Panc1 (cell line): Measurements from ENCODE around the gene HIPK4. TPM values are rescaled to one million over a fixed set of nuclear protein-coding genes. Genes with fewer than 3 reads are reported as not detected.
A peak's percentile ranks its signal among the peaks of the same experiment; 100 is the strongest.

Experiments
- ATAC-seq: fragments of 200-7000 bp; cut with Tn5 transposase; 2 replicates; pipeline ENCODE4 v1.9.1; 2020; ENCODE audit warnings: mild to moderate bottlenecking, moderate library complexity
- BruUV-seq: library from RNA; stranded (reverse); fragments of 400-500 nt; replicated peaks from 2 replicates; lab custom pipeline; 2021; lab: Mats Ljungman, UMichigan
- CTCF ChIA-PET: fragments of 300-600 bp; sonication (Branson Sonifier 250); formaldehyde crosslinking; loops from one replicate; lab custom pipeline; 2022; ENCODE audit warnings: antibody characterized with exemption; lab: Charles Lee
- POLR2A ChIA-PET: fragments of 300-600 bp; sonication (Branson Sonifier 250); formaldehyde crosslinking; loops from one replicate; lab custom pipeline; 2022; ENCODE audit warnings: antibody characterized with exemption; lab: Charles Lee
- DNase-seq: peaks from one replicate; pipeline ENCODE4 v3.0.0-alpha.2; 2010; ENCODE audit warnings: low read depth, low spot score
- H3K27ac ChIP-seq: 2 replicates; pipeline ENCODE4 v1.5.1; 2011; ENCODE audit warnings: mild to moderate bottlenecking, low read length, inconsistent platforms
- H3K27me3 ChIP-seq: fragments of 200-500 bp; sonication (Bioruptor generic); 2 replicates; pipeline ENCODE4 v1.6.0; 2014; ENCODE audit warnings: low read length, inconsistent platforms; ENCODE audit not compliant: control insufficient read depth, insufficient read depth
- H3K36me3 ChIP-seq: fragments of 200-500 bp; sonication (Bioruptor generic); 2 replicates; pipeline ENCODE4 v1.5.1; 2014; ENCODE audit warnings: inconsistent platforms, mild to moderate bottlenecking, low read length, moderate library complexity; ENCODE audit not compliant: control insufficient read depth, insufficient read depth
- H3K4me1 ChIP-seq: 2 replicates; pipeline ENCODE4 v1.5.1; 2011; ENCODE audit warnings: inconsistent platforms, mild to moderate bottlenecking, low read length, moderate library complexity; ENCODE audit not compliant: control insufficient read depth, insufficient read depth
- H3K4me3 ChIP-seq, 2 experiments: 2 replicates each; pipeline ENCODE4 v1.5.1; 2011 to 2012; ENCODE audit warnings: low read depth in 2 of 2, low read length in 2 of 2, mild to moderate bottlenecking in 2 of 2, inconsistent platforms in 1 of 2, moderate library complexity in 1 of 2
- H3K9me3 ChIP-seq: fragments of 200-500 bp; sonication (Bioruptor generic); 2 replicates; pipeline ENCODE4 v1.5.1; 2014; ENCODE audit warnings: low read depth, mild to moderate bottlenecking, inconsistent platforms, low read length, moderate library complexity; ENCODE audit not compliant: control insufficient read depth, insufficient read depth
- CTCF ChIP-seq: fragments of 450-650 bp; IDR thresholded peaks from 2 replicates; pipeline ENCODE4 v1.5.1; 2017; ENCODE audit warnings: mild to moderate bottlenecking
- POLR2AphosphoS5 ChIP-seq: IDR thresholded peaks from 2 replicates; pipeline ENCODE4 v1.6.1; 2012; ENCODE audit warnings: mild to moderate bottlenecking, low read depth, low read length, moderate library complexity
- REST ChIP-seq, 2 experiments: IDR thresholded peaks; 2 replicates each; pipeline ENCODE4 v1.6.1; 2011 to 2012; ENCODE audit warnings: low read depth in 2 of 2, control low read depth in 1 of 2, low read length in 1 of 2, mild to moderate bottlenecking in 1 of 2, moderate library complexity in 1 of 2; ENCODE audit not compliant: insufficient read depth in 1 of 2
- SIN3A ChIP-seq: IDR thresholded peaks from 2 replicates; pipeline ENCODE4 v1.6.1; 2012; ENCODE audit warnings: low read depth, mild to moderate bottlenecking, low read length, moderate library complexity, borderline replicate concordance; ENCODE audit not compliant: insufficient read depth
- TCF7L2 ChIP-seq: IDR thresholded peaks from 2 replicates; pipeline ENCODE4 v1.6.1; 2011; ENCODE audit warnings: mild to moderate bottlenecking, low read depth, low read length, inconsistent platforms
- in situ Hi-C: cut with HindIII; loops from 2 replicates; pipeline ENCODE4 v1.10.0; 2016; ENCODE audit warnings: low sequenced_read_pairs, low pct_unique_long_range_greater_than_20kb
- intact Hi-C: fragments of 100-400 bp; cut with micrococcal nuclease; formaldehyde crosslinking; loops from one replicate; pipeline ENCODE4 v1.10.0; 2022; ENCODE audit not compliant: unreplicated experiment
- total RNA-seq: library from RNA; stranded (reverse); gene quantifications from one replicate; pipeline ENCODE4 v1.2.1, GENCODE V29; 2021; ENCODE audit not compliant: unreplicated experiment

Gene HIPK4
- total RNA-seq, 1 experiment from 2014 or later: 0.13 TPM

DNA sequence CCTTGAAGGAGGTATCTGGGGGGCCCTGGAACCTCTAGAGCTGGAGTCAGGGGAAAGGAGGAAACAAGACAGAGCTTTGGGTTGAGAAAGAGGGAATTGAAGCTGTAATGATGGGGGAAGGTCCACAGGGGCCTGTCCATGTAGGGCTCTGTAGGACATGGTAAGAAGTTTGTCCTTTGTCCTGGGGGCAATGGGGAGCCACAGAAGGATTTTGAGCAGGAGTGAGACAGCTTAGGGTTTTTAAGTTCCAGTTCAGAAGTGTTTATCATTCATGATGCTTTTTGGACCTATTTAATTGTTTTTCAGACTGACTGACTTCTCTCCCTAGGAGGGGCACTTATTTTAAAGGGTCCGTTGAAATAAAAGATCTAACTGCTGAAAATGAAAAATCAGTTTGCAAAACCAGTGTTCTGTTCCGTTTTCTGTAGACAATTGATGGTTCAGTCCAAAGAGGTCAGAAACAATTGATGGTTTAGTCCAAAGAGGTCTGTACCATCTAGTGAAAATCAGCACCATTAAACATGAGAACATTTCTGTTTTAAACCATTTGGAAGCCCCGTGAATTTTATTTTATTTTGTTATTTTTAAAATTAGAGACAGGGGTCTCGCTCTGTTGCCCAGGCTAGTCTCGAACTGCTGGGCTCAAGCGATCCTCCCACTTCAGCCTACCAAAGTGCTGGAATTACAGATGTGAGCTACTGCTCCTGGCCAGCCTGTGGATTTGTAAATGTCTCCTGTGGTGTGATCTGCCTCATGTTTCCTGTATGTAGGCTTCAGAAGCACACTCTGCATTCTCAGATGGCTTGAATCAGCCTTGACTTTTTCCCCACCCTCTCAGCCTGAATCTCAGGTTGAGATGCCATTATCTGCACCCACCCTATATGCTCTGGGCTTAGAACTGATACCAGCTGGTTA, 33.0 kb downstream of the HIPK4 start:
- POLR2A ChIA-PET: interaction anchor here (0.6 kb wide), 1 partner anchor 58 kb away, joined by 3 read pairs; no protein-coding TSS in a partner anchor
- DNase-seq (no peak), ATAC-seq (no peak)
- BruUV-seq: TSS peak; percentile 41
- TF ChIP-seq SIN3A (no peak), CTCF (no peak), TCF7L2 (no peak), POLR2AphosphoS5 (no peak), REST (IDR thresholded peaks at IDR 0.05; ENCODE audit: insufficient read depth in 1 of 2, low read depth in 2 of 2, low read length in 1 of 2) (no peak)
- H3K27me3 ChIP-seq: no peaks in the 10 kb centered on the region
- H3K4me1 ChIP-seq: no peaks in the 10 kb centered on the region
- H3K36me3 ChIP-seq: no peaks in the 10 kb centered on the region
- no peaks in the 10 kb centered on the region for H3K9me3 ChIP-seq
- H3K4me3 ChIP-seq: no peak overlapping the region
- intact Hi-C loops (no loop called here), in situ Hi-C loops (no loop called here)
- no peak overlapping the region for H3K27ac ChIP-seq
- CTCF ChIA-PET: no interaction called here

GRCh38 chr19:40355975-40356680, 33.9 kb downstream of the HIPK4 start:
- no peak for ATAC-seq
- H3K4me3 ChIP-seq: no peak overlapping the region
- intact Hi-C loops (no loop called here), in situ Hi-C loops (no loop called here)
- ChIA-PET CTCF (no interaction called here), POLR2A (no interaction called here)
- no TSS peak for BruUV-seq
- no peak overlapping the region for H3K27ac ChIP-seq
- TF ChIP-seq REST (IDR thresholded peaks at IDR 0.05; ENCODE audit: insufficient read depth in 1 of 2, low read depth in 2 of 2, low read length in 1 of 2) (no peak), CTCF (no peak), TCF7L2 (no peak), POLR2AphosphoS5 (no peak), SIN3A (no peak)
- H3K4me1 ChIP-seq: no peaks in the 10 kb centered on the region
- no peak for DNase-seq
- H3K27me3 ChIP-seq: no peaks in the 10 kb centered on the region
- H3K36me3 ChIP-seq: no peaks in the 10 kb centered on the region
- no peaks in the 10 kb centered on the region for H3K9me3 ChIP-seq
